NCI-H82 treated with DMSO at 0.1 percent for 48 hours (cell line): ENCODE results near the gene SLC37A2.

ENCODE experiments used
- DNase-seq: peaks from one replicate; lab custom pipeline; 2025; ENCODE audit not compliant: unreplicated experiment; lab: John Stamatoyannopoulos, UW

Gene SLC37A2

DNA sequence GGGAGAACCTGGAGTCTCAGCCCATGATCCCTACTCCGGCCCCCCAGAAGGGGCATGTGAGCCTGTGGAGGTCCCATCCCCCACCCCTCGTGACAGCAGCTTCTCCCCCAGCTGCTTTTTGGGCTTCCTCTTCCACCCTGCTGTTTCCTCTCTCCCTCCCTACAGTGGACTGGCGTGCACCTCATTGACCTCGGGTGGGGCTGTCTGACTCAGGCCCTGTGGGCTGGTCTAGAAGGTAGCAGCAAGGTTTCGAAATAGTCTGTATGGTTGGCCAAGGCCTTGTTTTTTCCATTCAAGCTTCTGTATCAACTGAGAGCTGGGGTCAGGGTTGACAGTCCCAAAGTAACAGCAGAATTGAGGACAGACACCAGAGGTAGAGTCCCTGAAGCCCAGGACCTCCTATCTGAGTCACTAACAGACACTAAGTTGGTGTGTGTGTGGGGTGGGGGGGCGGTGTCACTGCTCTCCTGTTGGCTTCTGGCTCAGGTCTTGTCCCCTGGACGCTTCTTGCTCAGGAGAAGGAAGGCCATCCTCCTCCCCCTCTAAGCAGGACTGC lies 7.7 kb downstream of the SLC37A2 start:
- no peak for DNase-seq

DNA sequence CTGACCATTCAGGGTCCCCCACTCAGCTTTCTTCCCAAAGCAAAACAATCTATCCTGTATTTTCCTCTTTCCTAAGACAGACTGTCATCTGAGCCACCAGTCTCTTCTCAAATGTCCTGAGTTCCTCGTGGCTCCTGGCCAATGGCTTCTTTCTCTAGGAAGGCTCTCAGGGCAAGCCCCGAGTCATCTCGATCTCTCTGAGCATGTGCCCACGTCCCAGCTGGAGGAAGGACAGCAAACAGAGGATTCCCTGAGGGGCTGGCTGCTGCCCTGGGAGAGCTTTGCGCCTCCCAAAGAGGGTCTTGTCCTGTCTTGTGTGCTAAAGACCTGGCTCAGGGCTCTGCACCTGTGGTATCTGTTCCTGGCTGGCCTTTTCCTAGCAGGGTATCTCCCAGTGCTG lies 8.3 kb downstream of the SLC37A2 start:
- no peak for DNase-seq

GRCh38 chr11:125071846-125072217 lies 8.7 kb downstream of the SLC37A2 start:
- DNase-seq = no peak

DNA sequence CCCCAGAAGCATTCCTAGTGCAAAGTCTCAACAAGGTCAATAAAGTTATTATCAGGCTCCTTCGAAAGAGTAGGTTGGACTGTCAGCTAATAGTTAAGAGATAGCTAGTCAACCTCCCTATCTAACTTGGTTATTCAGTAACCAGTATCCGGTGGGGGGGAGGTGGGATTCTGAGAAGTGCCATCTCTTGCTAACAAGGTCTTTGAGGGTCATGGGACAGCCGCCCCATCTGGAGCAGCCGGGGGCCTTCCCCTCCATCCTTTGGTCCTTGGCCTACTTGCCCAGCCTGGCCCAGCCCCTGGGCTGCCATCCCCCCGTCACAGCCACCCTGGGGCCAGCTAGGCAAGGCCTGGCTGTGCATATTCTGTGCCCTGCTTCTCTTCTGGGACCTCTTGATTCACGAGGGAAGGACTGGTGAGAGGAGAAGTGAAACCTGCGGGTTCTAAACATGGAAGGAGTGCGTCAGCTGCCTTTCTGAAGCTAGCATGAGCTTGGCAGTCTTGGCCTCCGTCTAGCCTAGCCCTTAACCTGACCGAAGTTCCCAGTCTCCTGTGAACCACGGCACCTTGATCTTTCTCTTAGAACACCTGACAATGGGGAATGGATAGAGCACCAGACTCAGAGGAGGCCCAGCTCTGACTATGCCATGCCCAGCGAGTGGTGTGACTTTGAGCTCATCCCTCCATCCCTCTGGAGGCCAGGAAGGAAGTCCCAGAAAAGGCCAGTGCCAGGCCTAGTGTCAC lies 9.3 kb downstream of the SLC37A2 start:
- DNase-seq = no peak

DNA sequence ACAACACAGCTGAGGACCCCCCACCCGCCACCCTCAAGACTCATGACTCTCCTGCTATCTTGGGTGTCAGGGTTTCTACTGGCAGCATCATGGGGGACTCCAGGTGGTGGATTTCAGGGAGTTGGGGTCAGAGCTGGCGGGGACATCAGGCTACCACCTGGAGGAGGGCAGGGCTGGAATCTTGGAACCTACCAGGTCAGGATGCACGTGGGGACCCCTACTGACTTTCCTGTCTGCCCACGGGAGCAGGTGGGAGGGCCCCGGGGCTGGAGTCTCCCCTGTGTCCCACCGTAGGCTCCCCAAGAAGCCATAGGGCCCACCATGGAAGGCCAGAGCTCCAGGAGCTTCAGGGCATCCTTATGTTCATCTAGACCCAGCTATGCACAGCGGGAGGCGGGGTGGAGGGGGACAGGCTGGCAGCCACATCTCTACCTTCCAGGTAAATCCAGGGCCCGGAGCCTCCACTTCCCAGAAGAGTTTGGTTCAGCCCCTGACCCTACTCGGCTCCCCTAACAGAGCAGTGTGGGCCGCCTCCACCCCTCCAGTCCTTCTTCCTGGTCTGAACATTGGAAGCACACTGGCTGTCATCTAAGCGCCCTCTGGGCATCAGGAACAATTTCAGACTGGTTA lies 10.0 kb downstream of the SLC37A2 start:
- no peak for DNase-seq

DNA sequence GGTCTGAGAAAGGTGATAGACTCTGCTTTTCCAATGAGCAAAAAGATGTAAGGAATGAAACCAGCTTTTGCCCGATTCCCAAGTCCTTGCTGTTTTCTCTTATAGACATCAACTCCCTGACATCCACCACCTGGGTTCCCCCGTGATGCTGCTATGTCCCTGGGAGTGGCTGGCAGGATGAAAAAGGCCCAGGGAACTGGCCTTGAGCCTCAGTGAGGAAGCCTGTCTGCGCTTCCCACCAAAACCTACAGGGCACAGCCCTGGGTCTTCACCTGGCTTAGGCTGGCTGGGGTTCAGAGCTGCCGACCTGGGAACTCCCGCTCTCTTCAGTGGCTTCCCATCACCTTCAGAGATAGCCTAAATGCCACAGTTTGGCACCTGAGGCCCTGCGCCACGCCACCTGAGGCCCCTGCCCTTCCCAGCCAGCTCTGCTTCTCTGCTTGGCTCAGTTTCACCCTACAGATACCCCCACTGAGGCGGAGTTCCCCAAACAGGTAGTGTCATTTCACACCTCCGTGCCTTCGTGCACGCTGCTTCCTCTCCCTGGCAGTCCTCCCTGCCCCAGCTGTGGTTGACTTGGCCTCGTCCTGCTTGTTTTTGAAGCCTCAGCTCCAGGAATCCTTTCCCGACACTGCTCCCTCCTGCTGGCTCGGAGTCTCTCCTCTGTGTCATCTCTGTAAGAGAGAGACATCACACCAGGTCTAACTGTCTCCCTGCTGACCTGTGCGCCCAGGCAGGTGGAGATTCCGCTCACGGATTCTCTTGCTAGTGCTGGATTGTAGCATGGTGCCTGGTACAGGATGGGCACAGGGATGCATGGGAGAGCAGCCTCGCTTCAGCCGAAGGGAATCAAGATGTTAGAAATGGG lies 10.7 kb downstream of the SLC37A2 start:
- no peak for DNase-seq

DNA sequence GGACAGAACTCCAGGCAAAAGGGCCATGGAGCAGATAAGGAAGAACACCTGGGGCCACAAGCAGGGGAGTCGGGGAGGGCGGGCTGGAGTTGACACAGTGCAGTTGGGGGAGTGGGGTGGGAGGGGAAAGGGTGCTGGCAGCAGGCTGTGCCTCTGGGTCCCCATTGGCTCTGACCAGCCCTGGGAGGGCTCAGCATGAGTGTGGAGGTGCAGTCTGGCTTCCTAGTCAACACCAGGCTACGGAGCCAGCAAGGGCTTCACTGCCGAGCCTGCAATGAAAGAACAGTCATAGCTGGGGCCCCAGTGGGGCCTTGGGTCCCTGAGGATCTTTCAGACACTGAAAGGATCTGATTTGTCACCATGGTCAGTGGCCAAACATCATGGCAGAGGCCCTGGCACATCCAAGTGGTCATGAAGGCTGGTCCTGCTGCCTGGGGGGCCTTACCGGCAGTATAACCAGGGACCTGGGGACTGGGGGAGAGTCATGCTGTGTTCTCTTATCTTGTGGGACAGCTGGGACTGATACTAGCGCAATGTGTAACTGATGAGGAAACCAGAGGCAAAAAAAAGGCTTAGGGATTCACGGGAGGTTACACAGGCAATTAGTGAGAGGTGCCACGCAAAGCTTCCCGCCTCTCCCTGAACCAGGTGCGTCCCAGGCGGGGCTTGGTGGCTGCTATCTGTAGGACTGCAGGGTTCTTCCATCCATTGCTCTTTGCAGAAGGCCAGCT lies 11.6 kb downstream of the SLC37A2 start:
- no peak for DNase-seq

DNA sequence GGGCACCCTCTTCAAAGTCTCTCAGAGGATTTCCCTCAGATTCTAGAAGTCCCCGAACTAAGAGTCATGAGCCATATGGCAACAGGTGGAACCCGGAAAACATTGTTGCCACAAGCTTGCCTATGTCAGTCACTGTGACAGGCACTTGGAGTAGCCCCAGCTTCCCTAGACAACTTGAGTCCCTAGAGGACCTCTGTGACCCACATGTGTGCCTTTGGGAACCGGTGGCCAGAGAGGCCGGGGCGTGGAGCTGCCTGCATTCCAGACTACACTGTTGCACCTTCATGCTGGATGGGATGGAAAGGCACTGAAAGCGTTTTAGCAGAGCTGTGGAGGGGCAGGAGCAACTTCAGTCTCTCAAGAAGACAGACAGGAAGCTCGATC lies 12.1 kb downstream of the SLC37A2 start:
- DNase-seq = no peak

- DNase-seq = no peak
Measured at GRCh38 chr11:125075900-125076317, 12.8 kb downstream of the SLC37A2 start.

- DNase-seq = no peak
Measured at GRCh38 chr11:125076378-125076945, 13.4 kb downstream of the SLC37A2 start.

DNA sequence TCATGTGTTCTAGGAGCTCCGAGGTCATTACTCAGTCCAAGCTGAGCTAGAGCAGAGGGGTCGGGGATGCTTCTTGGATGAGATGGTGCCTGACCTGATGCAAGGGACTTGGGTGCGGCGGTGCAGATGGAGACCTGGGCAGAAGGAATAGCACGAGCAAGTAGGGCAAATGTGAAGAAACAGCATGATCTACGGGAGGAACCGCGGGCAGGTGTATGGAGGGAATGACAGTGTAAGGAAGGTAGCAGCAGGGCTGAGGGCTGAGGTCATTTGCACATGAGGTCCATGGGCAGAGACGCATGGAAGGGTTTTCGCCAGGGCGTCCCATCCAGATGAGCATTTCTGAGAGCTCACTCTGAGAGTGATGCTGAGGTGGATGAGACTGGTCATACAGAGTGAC lies 14.9 kb downstream of the SLC37A2 start:
- no peak for DNase-seq

- DNase-seq = no peak
Measured at GRCh38 chr11:125078516-125079140, 15.5 kb downstream of the SLC37A2 start.

- no peak for DNase-seq
Measured at GRCh38 chr11:125079151-125079877, 16.2 kb downstream of the SLC37A2 start.

GRCh38 chr11:125079878-125080530 lies 16.9 kb downstream of the SLC37A2 start:
- no peak for DNase-seq

- DNase-seq = no peak
Measured at GRCh38 chr11:125080531-125080911, 17.4 kb downstream of the SLC37A2 start.

- DNase-seq = no peak
Measured at GRCh38 chr11:125081098-125081798, 18.1 kb downstream of the SLC37A2 start.

GRCh38 chr11:125082040-125082439 lies 18.9 kb downstream of the SLC37A2 start:
- no peak for DNase-seq

DNA sequence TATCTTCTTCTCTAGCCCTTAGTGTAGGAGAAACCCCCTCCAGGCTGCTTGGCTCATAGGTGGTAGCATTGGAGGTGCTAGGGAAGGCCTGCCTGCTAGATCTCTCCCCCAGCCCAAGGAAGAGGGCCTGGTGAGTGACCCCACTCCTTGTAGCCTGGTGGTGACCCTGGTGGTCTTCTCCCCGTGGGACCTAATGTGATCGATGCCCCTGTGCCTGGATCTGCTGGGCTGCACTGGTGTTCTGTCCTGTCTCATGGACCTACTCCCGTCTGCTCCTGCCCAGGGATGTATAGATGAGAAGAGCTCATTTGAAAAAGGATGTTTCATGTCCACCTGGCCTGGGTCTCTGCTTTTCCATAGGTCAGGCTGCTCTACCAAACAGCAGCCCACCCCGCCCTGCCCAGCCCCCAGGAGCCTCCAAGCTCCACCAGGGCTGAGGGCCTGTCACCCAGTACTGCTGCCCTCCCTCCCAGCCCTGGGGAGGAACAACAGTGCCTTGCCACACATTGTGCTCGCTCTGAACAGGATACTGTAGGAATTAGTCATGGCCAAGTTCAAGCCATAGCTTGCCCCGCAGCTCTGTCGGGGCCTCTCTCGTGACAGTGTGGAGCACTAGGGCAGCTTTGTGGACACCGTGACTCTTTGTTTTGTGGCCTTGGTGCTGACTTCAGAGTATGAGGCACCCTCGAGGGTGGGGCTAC lies 19.7 kb downstream of the SLC37A2 start:
- DNase-seq = no peak
